Stimulated activated CD8-positive, alpha-beta memory T cell treated with anti-CD3 and anti-CD28 coated beads, Interleukin-2, amount 100 ng/mL, for 1 hour (primary cell): ENCODE results near the gene DNAI1.
A peak's percentile ranks its signal among the peaks of the same experiment; 100 is the strongest.
"Not testable (repeated sequence)": the region's sequence is repeated elsewhere in the genome, so short reads cannot be mapped to it uniquely, and the experiment has no call there.

Experiments used
- DNase-seq, 2 donors: peaks; one replicate each; pipeline ENCODE4 v3.0.0-alpha.2; 2020; ENCODE audit warnings: low read depth in 2 of 2

DNAI1 gene

GRCh38 chr9:34512131-34513078 lies 53.8 kb downstream of the DNAI1 start:
- no peak for DNase-seq

- no peak for DNase-seq
Observed at GRCh38 chr9:34513567-34514214, 55.1 kb downstream of the DNAI1 start.

GRCh38 chr9:34514401-34514800 lies 55.8 kb downstream of the DNAI1 start:
- DNase-seq = no peak

GRCh38 chr9:34514816-34515215 lies 56.2 kb downstream of the DNAI1 start:
- no peak for DNase-seq

GRCh38 chr9:34515959-34516358 lies 57.4 kb downstream of the DNAI1 start:
- no peak for DNase-seq

GRCh38 chr9:34517185-34517584 lies 58.6 kb downstream of the DNAI1 start:
- no peak for DNase-seq

GRCh38 chr9:34518110-34518616 lies 59.6 kb downstream of the DNAI1 start:
- DNase-seq = no peak

- no peak for DNase-seq
Observed at GRCh38 chr9:34518896-34519295, 60.3 kb downstream of the DNAI1 start.

GRCh38 chr9:34519321-34520020 lies 60.9 kb downstream of the DNAI1 start:
- no peak for DNase-seq

- no peak for DNase-seq
Observed at GRCh38 chr9:34520096-34520495, 61.5 kb downstream of the DNAI1 start.

GRCh38 chr9:34520505-34521385 lies 62.1 kb downstream of the DNAI1 start:
- DNase-seq = no peak

GRCh38 chr9:34521406-34522045 lies 62.9 kb downstream of the DNAI1 start:
- no peak for DNase-seq

GRCh38 chr9:34522091-34522887 lies 63.7 kb downstream of the DNAI1 start:
- no peak for DNase-seq

GRCh38 chr9:34522971-34523797 lies 64.6 kb downstream of the DNAI1 start, which contains the start of gene ENHO:
Gene ENHO (minus strand): TSS chr9:34522990. CDS start chr9:34521695, 1,295 bp downstream.
- DNase-seq = peak; percentile 77 to 81

- no peak for DNase-seq
Observed at GRCh38 chr9:34524349-34524748, 65.7 kb downstream of the DNAI1 start.

- no peak for DNase-seq
Observed at GRCh38 chr9:34526026-34526425, 67.4 kb downstream of the DNAI1 start.

- DNase-seq = not testable (repeated sequence)
Observed at GRCh38 chr9:34532041-34532440, 73.4 kb downstream of the DNAI1 start.

- DNase-seq = no peak
Observed at GRCh38 chr9:34536685-34537084, 78.1 kb downstream of the DNAI1 start.

- no peak for DNase-seq
Observed at GRCh38 chr9:34540827-34541226, 82.2 kb downstream of the DNAI1 start.
